OCI-LY3 (cell line): Measurements from ENCODE around the gene S1PR4.
A peak's percentile ranks its signal among the peaks of the same experiment; 100 is the strongest.

Experiments
- H2AFZ ChIP-seq: fragments of 200-600, 300-600 bp; shearing (Covaris generic); 2 replicates; pipeline ENCODE4 v1.6.0; 2014; ENCODE audit warnings: antibody characterized with exemption, low read depth, low read length
- H3K27ac ChIP-seq: fragments of 200-600, 300-600 bp; sonication (generic); 2 replicates; pipeline ENCODE4 v1.5.1; 2014; ENCODE audit warnings: mild to moderate bottlenecking, low read length, moderate library complexity, mixed read lengths
- H3K27me3 ChIP-seq: fragments of 200-600, 300-600 bp; sonication (generic); 2 replicates; pipeline ENCODE4 v1.6.1; 2014; ENCODE audit warnings: low read depth, low read length, mixed read lengths
- H3K36me3 ChIP-seq: fragments of 200-600, 300-600 bp; sonication (generic); replicated peaks from 2 replicates; pipeline ENCODE3; 2014; ENCODE audit warnings: low read depth, low read length, mixed read lengths
- H3K4me1 ChIP-seq: fragments of 300-600, 200-600 bp; sonication (generic); 2 replicates; pipeline ENCODE4 v1.6.1; 2014; ENCODE audit warnings: low read length, mixed read lengths
- H3K4me2 ChIP-seq: fragments of 200-600, 300-600 bp; sonication (generic); 2 replicates; pipeline ENCODE4 v1.6.1; 2014; ENCODE audit warnings: low read length, mixed read lengths
- H3K4me3 ChIP-seq: fragments of 300-600, 200-600 bp; sonication (generic); 2 replicates; pipeline ENCODE4 v1.5.1; 2014; ENCODE audit warnings: antibody characterized with exemption, mild to moderate bottlenecking, low read length, moderate library complexity
- H3K79me2 ChIP-seq: fragments of 300-600, 200-600 bp; shearing (Covaris generic); 2 replicates; pipeline ENCODE4 v1.6.1; 2014; ENCODE audit warnings: mild to moderate bottlenecking, low read length, mixed read lengths
- H3K9ac ChIP-seq: fragments of 300-600, 200-600 bp; shearing (Covaris generic); 2 replicates; pipeline ENCODE4 v1.6.0; 2014; ENCODE audit warnings: mild to moderate bottlenecking, low read length, moderate library complexity
- H3K9me3 ChIP-seq: fragments of 200-600, 300-600 bp; shearing (Covaris generic); 2 replicates; pipeline ENCODE4 v1.6.1; 2014; ENCODE audit warnings: low read length, mixed read lengths; ENCODE audit not compliant: insufficient read depth
- H4K20me1 ChIP-seq: fragments of 200-600, 300-600 bp; sonication (generic); 2 replicates; pipeline ENCODE4 v1.6.1; 2016; ENCODE audit warnings: low read length, mixed read lengths; ENCODE audit not compliant: insufficient read depth
- CTCF ChIP-seq: fragments of 200-600, 300-600 bp; sonication (generic); IDR thresholded peaks from 2 replicates; pipeline ENCODE4 v1.5.1; 2014; ENCODE audit warnings: antibody characterized with exemption, low read length, low read depth
- EZH2phosphoT487 ChIP-seq: fragments of 200-600 bp; shearing (Covaris generic); IDR thresholded peaks from 2 replicates; pipeline ENCODE4 v1.6.1; 2018; ENCODE audit warnings: antibody characterized with exemption, mixed run types, low read depth

S1PR4 gene

DNA sequence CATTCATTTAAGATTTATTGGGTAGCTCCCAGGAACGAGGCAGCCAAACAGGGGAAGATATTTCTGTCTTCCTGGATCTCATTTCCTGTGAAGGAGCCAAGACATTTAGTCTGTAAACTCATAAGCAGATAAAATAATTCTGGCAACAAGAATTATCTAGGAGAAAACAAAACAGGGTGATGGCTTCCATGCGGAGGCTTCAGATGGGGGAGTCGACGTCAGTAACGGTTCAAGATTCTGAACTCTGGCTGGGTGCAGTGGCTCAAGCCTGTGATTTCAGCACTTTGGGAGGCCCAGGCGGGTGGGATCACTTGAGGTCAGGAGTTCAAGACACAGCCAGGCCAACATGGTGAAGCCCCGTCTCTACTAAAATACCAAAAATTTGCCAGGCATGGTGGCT lies 41.5 kb upstream of the S1PR4 start:
- H3K9ac ChIP-seq, result peak overlapping the region; percentile 70; the same call in 1 of the 2 replicates
- H3K4me1 ChIP-seq, result peaks cover 56% of the 10 kb centered on the region
- H3K4me2 ChIP-seq, result peak overlapping the region; percentile 73
- no peaks in the 10 kb centered on the region for H3K27me3 ChIP-seq
- no peaks in the 10 kb centered on the region for H4K20me1 ChIP-seq
- no peaks in the 10 kb centered on the region for H3K9me3 ChIP-seq
- peaks cover 10% of the 10 kb centered on the region; the same call in 1 of the 2 replicates for H3K79me2 ChIP-seq
- no peak overlapping the region for H2AFZ ChIP-seq
- TF ChIP-seq EZH2phosphoT487 (no peak), CTCF (no peak)
- H3K27ac ChIP-seq, result no peak overlapping the region
- peak overlapping the region; percentile 83 for H3K4me3 ChIP-seq
- H3K36me3 ChIP-seq, result no peaks in the 10 kb centered on the region

- Histone ChIP-seq H3K9me3 (no peaks in the 10 kb centered on the region), H2AFZ (no peak overlapping the region), H3K4me1 (peaks cover 50% of the 10 kb centered on the region), H3K79me2 (peaks cover 10% of the 10 kb centered on the region; the same call in 1 of the 2 replicates), H3K36me3 (no peaks in the 10 kb centered on the region), H3K9ac (no peak overlapping the region), H3K4me2 (no peak overlapping the region), H3K27me3 (no peaks in the 10 kb centered on the region), H4K20me1 (no peaks in the 10 kb centered on the region), H3K27ac (no peak overlapping the region), H3K4me3 (no peak overlapping the region)
- TF ChIP-seq CTCF (no peak), EZH2phosphoT487 (no peak)
Observed at GRCh38 chr19:3138268-3138667, 40.3 kb upstream of the S1PR4 start.

DNA sequence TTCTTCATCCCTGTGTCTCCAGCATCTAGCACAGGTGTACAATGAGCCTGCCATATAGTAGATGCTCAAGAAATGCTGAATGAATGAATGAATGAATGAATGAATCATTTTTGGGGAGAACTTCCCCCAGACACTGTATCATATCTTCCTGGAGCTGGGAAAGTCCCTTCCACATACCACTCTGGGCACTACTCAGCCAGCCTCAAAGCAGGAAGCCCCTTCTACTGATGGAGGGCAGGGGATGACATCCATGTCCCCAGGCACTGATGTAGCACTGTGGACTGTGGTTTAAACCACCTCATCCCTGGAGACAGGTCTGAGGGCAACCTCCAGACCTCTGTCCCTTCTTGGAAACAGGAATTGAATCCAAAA lies 37.9 kb upstream of the S1PR4 start:
- TF ChIP-seq EZH2phosphoT487 (no peak), CTCF (no peak)
- Histone ChIP-seq H3K9me3 (no peaks in the 10 kb centered on the region), H3K27ac (no peak overlapping the region), H2AFZ (no peak overlapping the region), H3K27me3 (no peaks in the 10 kb centered on the region), H3K36me3 (no peaks in the 10 kb centered on the region), H3K9ac (no peak overlapping the region), H3K79me2 (peaks cover 10% of the 10 kb centered on the region; the same call in 1 of the 2 replicates), H4K20me1 (no peaks in the 10 kb centered on the region), H3K4me1 (peaks cover 34% of the 10 kb centered on the region), H3K4me2 (peak overlapping the region; percentile 71), H3K4me3 (no peak overlapping the region)

DNA sequence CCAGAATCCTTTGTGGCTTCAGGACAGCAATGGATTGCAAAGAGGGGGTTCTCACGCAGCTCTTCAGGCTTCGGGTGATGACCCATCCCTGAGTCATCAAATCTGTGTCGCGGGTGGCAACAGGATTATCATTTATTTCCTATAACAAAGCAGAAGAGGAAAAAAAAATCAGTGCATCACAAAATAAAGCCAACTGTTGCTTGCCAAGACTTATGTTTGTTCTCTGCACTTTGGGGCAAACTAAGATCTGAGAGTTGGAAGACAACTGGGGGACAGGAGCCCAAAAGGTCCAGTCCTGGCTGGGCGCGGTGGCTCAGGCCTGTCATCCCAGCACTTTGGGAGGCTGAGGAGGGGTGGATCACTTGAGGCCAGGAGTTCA lies 36.3 kb upstream of the S1PR4 start:
- H3K36me3 ChIP-seq, result peaks cover 5% of the 10 kb centered on the region
- H3K9me3 ChIP-seq, result no peaks in the 10 kb centered on the region
- H3K9ac ChIP-seq, result peak overlapping the region; percentile 48; the same call in 1 of the 2 replicates
- H3K79me2 ChIP-seq, result no peaks in the 10 kb centered on the region
- H2AFZ ChIP-seq, result peak overlapping the region; percentile 40; the same call in 1 of the 2 replicates
- TF ChIP-seq CTCF (no peak), EZH2phosphoT487 (no peak)
- H3K27ac ChIP-seq, result peak overlapping the region; percentile 60
- peak overlapping the region; percentile 71 for H3K4me2 ChIP-seq
- no peaks in the 10 kb centered on the region for H4K20me1 ChIP-seq
- H3K4me3 ChIP-seq, result peak overlapping the region; percentile 43; the same call in 1 of the 2 replicates
- peaks cover 46% of the 10 kb centered on the region for H3K4me1 ChIP-seq
- H3K27me3 ChIP-seq, result no peaks in the 10 kb centered on the region
